Activated T-cell treated with anti-CD3 and anti-CD28 coated beads for 24 hours (primary cell): ENCODE measurements around the gene GET4.
"Not testable (repeated sequence)": the region's sequence is repeated elsewhere in the genome, so short reads cannot be mapped to it uniquely, and the experiment has no call there.

Experiments
- DNase-seq: peaks from one replicate; pipeline ENCODE4 v3.0.0-alpha.2; 2020; ENCODE audit warnings: low read depth

The GET4 gene

GRCh38 chr7:930975-931758 lies 54.8 kb downstream of the GET4 start:
- DNase-seq, result no peak

GRCh38 chr7:931871-932650 lies 55.7 kb downstream of the GET4 start:
- DNase-seq, result no peak

GRCh38 chr7:932651-932975 lies 56.3 kb downstream of the GET4 start:
- DNase-seq, result no peak

GRCh38 chr7:934469-935163 lies 58.3 kb downstream of the GET4 start:
- DNase-seq, result no peak

GRCh38 chr7:935164-935873 lies 59.0 kb downstream of the GET4 start:
- DNase-seq, result no peak

- no peak for DNase-seq
Measured at GRCh38 chr7:935874-936385, 59.6 kb downstream of the GET4 start.

GRCh38 chr7:936386-937054 lies 60.2 kb downstream of the GET4 start:
- no peak for DNase-seq

- DNase-seq, result no peak
Measured at GRCh38 chr7:937856-938484, 61.6 kb downstream of the GET4 start.

GRCh38 chr7:938546-939185 lies 62.3 kb downstream of the GET4 start:
- no peak for DNase-seq

GRCh38 chr7:939843-940242 lies 63.5 kb downstream of the GET4 start:
- no peak for DNase-seq

- no peak for DNase-seq
Measured at GRCh38 chr7:940599-941408, 64.5 kb downstream of the GET4 start.

- DNase-seq, result not testable (repeated sequence)
Measured at GRCh38 chr7:943793-944192, 67.4 kb downstream of the GET4 start.

- no peak for DNase-seq
Measured at GRCh38 chr7:944744-945143, 68.4 kb downstream of the GET4 start.

- no peak for DNase-seq
Measured at GRCh38 chr7:945147-945555, 68.8 kb downstream of the GET4 start.

GRCh38 chr7:945556-946255 lies 69.4 kb downstream of the GET4 start:
- DNase-seq, result no peak
